ENCODE data around the gene LRRC27.

The LRRC27 gene

GRCh38 chr10:132360766-132361447, 28.9 kb downstream of the LRRC27 start:
- no peak for DNase-seq

GRCh38 chr10:132361581-132362101, 29.6 kb downstream of the LRRC27 start:
- no peak for DNase-seq

GRCh38 chr10:132362151-132362611, 30.2 kb downstream of the LRRC27 start:
- DNase-seq = no peak

GRCh38 chr10:132363376-132363775, 31.4 kb downstream of the LRRC27 start:
- DNase-seq = no peak

GRCh38 chr10:132363921-132364593, 32.1 kb downstream of the LRRC27 start:
- DNase-seq = no peak

GRCh38 chr10:132364594-132364970, 32.6 kb downstream of the LRRC27 start:
- no peak for DNase-seq

- no peak for DNase-seq
These were observed 33.1 kb downstream of the LRRC27 start for GRCh38 chr10:132365102-132365501.

- DNase-seq = no peak
These were observed 34.0 kb downstream of the LRRC27 start for GRCh38 chr10:132366006-132366405.

GRCh38 chr10:132366499-132366898, 34.5 kb downstream of the LRRC27 start:
- no peak for DNase-seq

- DNase-seq = no peak
These were observed 36.4 kb downstream of the LRRC27 start for GRCh38 chr10:132368391-132368790.

GRCh38 chr10:132368881-132369635, 37.1 kb downstream of the LRRC27 start:
- DNase-seq = no peak

- DNase-seq = no peak
These were observed 37.7 kb downstream of the LRRC27 start for GRCh38 chr10:132369636-132370185.

- DNase-seq = no peak
These were observed 38.7 kb downstream of the LRRC27 start for GRCh38 chr10:132370426-132371340.

GRCh38 chr10:132371641-132372081, 39.7 kb downstream of the LRRC27 start:
- no peak for DNase-seq

GRCh38 chr10:132372516-132373095, 40.6 kb downstream of the LRRC27 start:
- no peak for DNase-seq

- DNase-seq = no peak
These were observed 41.4 kb downstream of the LRRC27 start for GRCh38 chr10:132373241-132373955.

- no peak for DNase-seq
These were observed 42.2 kb downstream of the LRRC27 start for GRCh38 chr10:132374176-132374575.

GRCh38 chr10:132374612-132375011, 42.6 kb downstream of the LRRC27 start:
- DNase-seq = no peak

GRCh38 chr10:132375116-132375794, 43.3 kb downstream of the LRRC27 start:
- DNase-seq = no peak

GRCh38 chr10:132375795-132376297, 43.9 kb downstream of the LRRC27 start:
- no peak for DNase-seq
